Spinal cord (tissue), 10 donors: ENCODE results near the gene TUT1. TPM values are rescaled to one million over a fixed set of nuclear protein-coding genes. Genes with fewer than 3 reads are reported as not detected.
"Not testable (repeated sequence)": the region's sequence is repeated elsewhere in the genome, so short reads cannot be mapped to it uniquely, and the experiment has no call there.

Experiments used
- DNase-seq, 6 donors: peaks; one replicate each; pipeline versions ENCODE4 v3.0.0 to v3.0.0-alpha.2; 2013 to 2015; ENCODE audit warnings: low spot score in 6 of 6, low read depth in 4 of 6
- H3K27ac ChIP-seq: one replicate; pipeline ENCODE4 v1.5.1; 2013; ENCODE audit warnings: low read depth, low read length, control low read depth
- H3K27me3 ChIP-seq: one replicate; pipeline ENCODE4 v1.6.1; 2013; ENCODE audit warnings: low read length; ENCODE audit not compliant: control insufficient read depth, insufficient read depth
- H3K36me3 ChIP-seq: one replicate; pipeline ENCODE4 v1.6.1; 2013; ENCODE audit warnings: low read length; ENCODE audit not compliant: control insufficient read depth, insufficient read depth
- H3K4me1 ChIP-seq: one replicate; pipeline ENCODE4 v1.6.1; 2013; ENCODE audit warnings: low read length; ENCODE audit not compliant: control insufficient read depth, insufficient read depth
- H3K4me3 ChIP-seq: one replicate; pipeline ENCODE4 v1.5.1; 2013; ENCODE audit warnings: low read depth, low read length, control low read depth
- H3K9me3 ChIP-seq: one replicate; pipeline ENCODE4 v1.6.1; 2013; ENCODE audit warnings: low read length; ENCODE audit not compliant: control insufficient read depth, insufficient read depth
- WGBS: methylation state at CpG from one replicate; pipeline ENCODE4 v1.1.5; 2013; ENCODE audit warnings: missing lambda C conversion rate; ENCODE audit not compliant: insufficient coverage; 5-methylcytosine and 5-hydroxymethylcytosine counted together
- polyA plus RNA-seq, 2 donors: library from polyadenylated mRNA; unstranded; fragments of 120-200 nt; gene quantifications; one replicate each; pipeline ENCODE4 v1.2.1, GENCODE V29; 2013; ENCODE audit not compliant: insufficient read length in 2 of 2
- total RNA-seq, 2 donors: library from RNA; depleted of rRNA in 1 of 2; stranded (reverse); fragments of 120-200 nt in 1 of 2; fragments of >200 nt in 1 of 2; gene quantifications; one replicate each; pipeline versions ENCODE4 v1.2.3 to v1.2.4, GENCODE V29; 2013 to 2014
- donor health status: healthy.

TUT1 gene
- total and polyA plus RNA-seq, 4 donors, result 4.3 to 22.1 (median 13.7) TPM

DNA sequence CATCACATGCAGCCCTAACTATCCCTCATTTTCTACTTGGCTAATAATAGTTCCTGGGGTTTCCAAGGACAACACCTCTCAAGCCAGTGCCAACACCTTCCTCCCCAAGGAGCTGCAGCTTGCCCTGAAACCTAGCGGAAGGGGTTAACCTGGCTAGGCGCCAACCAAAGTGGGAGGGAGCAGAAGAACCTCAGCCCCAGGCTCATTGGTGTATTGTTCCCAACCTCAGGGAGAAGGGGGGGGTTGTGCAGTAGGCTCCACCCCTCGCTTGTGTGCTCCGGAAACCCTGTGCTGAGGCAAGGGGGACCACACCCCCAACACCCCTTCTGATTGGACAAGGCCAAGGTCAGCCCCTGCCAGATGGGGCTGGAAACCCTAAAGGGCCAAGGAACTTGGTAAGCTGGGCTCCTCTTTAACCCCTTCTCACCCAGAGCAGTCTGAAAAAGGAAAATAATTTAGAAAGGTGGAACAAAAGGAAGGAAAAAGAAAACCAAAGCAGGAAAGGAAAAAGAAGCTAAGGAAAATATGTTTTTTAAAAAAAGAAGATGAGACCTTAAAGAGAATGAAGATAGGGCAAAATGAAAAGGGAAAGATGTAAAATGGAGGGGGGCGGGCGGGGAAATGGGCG, 7.9 kb upstream of the TUT1 start:
- peak overlapping the region; percentile 41 for H3K27ac ChIP-seq
- 72% methylated on average over 3 of the region's 7 CpGs for WGBS
- H3K4me3 ChIP-seq, result peak overlapping the region; percentile 70
- H3K27me3 ChIP-seq, result no peaks in the 10 kb centered on the region
- H3K9me3 ChIP-seq, result no peaks in the 10 kb centered on the region
- peaks cover 29% of the 10 kb centered on the region for H3K4me1 ChIP-seq
- DNase-seq, result peak in 3 of 6 donors; percentile 70 to 96 (median 93)
- H3K36me3 ChIP-seq, result peaks cover 48% of the 10 kb centered on the region

DNA sequence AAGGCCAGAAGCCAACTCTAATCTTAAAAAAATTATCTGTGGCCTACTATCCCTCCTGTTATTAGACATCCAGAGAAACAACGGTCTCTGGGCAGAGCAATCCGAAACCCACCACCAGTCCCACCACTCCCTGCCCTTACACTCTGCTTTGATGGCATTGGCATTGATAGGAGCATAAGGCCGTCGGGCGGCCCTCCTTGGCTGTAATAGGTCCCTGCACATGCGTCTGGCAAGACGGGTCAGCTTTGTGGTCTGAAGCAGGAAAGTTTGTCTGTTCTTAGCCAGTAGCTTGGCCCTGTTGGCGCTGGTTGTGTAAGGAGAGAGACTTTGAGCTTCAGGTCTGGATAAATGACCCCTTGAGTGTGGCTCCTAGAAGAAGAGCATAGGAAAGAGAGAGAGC, 3.8 kb upstream of the TUT1 start:
- H3K9me3 ChIP-seq, result no peaks in the 10 kb centered on the region
- no peak for DNase-seq
- peaks cover 60% of the 10 kb centered on the region for H3K36me3 ChIP-seq
- H3K27me3 ChIP-seq, result no peaks in the 10 kb centered on the region
- H3K4me3 ChIP-seq, result no peak overlapping the region
- peaks cover 45% of the 10 kb centered on the region for H3K4me1 ChIP-seq
- no peak overlapping the region for H3K27ac ChIP-seq
- 90% methylated on average over 7 of the region's 8 CpGs for WGBS

DNA sequence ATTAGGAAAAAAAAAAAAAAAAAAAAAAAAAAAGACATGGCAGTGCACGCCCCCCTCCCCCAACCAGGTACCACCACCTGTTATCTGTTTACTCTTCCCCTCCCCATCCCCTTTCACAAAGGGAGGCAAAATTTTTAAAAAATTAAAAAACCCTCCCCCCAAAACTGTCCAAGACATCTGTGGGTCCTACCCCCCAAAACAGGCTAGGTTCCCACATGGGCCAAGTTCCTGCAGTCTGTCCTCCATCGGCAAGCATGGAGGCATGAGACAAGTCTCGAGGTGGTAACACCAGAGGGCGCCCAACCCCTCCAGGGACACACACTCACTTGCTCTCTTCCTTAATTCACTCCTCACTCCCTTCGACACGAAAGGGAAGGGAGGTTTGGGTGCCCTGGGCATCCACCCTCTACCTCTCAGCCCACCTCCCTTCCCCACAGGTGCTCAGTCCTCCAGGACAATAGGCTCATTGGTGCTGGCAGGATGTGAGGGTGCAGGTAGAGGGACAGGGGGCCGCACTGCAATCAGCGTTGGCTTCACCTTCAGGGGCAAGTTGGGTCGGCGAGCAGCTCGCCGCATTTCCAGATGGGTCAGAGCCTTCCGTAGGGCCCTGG, 2.2 kb upstream of the TUT1 start:
- Histone ChIP-seq H3K9me3 (no peaks in the 10 kb centered on the region), H3K27ac (peak overlapping the region; percentile 11), H3K27me3 (no peaks in the 10 kb centered on the region), H3K4me3 (no peak overlapping the region), H3K4me1 (peaks cover 33% of the 10 kb centered on the region), H3K36me3 (peaks cover 58% of the 10 kb centered on the region)
- 71% methylated on average over 9 of the region's 13 CpGs for WGBS
- DNase-seq, result peak in 2 of 6 donors; percentile 64 to 83

DNA sequence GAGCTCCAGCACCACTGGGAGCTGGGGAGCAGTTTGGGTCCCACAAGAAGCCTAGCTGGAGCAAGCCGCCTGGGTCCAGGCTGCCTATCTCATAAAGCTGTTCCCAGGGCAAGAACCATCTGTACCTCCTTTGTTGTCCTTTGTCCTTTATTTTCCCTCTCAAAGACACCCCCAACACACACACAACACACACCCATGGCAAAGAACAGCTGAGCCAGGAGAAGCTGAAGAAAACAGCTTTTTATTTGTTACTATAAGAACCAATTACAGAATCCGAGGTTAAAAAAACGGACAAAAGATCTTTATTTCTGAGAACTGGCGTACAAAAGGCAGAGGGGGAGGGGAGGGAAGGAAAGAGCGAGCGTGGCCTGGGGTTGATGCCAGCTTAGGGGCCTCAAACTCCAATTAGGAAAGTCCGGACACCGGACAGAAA, 1.7 kb upstream of the TUT1 start:
- Histone ChIP-seq H3K9me3 (no peaks in the 10 kb centered on the region), H3K36me3 (peaks cover 59% of the 10 kb centered on the region), H3K4me3 (no peak overlapping the region), H3K27me3 (no peaks in the 10 kb centered on the region), H3K27ac (peak overlapping the region; percentile 98), H3K4me1 (peaks cover 33% of the 10 kb centered on the region)
- peak in 2 of 6 donors; percentile 4 to 60 for DNase-seq
- 42% methylated on average over 5 of the region's 8 CpGs for WGBS

DNA sequence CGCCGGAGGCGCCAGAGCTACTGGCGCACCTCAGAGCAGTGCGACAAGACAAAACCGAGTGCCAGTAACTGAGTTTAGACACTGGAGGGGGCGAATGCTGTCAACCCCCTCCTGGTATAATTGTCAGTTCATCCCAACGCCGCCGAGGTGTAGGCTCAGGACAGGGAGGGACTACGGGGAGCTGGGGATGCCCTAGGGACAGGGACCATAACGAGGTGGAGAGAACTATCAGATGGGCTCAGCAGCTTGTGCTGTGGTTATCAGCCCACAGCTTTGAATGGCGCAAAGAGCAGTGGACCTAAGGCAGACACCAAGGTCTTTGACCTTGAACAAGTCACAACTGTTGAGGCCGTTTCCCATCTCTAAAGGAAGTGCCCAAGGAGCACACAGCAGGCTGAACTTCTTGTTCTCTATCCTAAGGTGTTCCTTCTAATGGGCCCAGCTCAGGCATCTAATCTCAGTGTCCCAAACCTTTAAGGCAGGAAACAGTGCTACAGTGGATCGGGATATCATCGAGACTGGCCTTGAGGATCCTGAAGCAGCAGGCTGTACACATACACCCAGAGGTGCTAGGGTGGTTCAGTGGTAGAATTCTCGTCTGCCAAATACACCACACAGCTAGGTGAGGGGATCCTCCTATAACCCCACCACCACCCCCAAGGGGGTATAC, 958 bp upstream of the TUT1 start:
- no peaks in the 10 kb centered on the region for H3K9me3 ChIP-seq
- WGBS, result 4% methylated on average over 14 of the region's 17 CpGs
- peaks cover 54% of the 10 kb centered on the region for H3K36me3 ChIP-seq
- H3K4me1 ChIP-seq, result peaks cover 33% of the 10 kb centered on the region
- DNase-seq, result no peak
- H3K4me3 ChIP-seq, result peak overlapping the region; percentile 97
- H3K27ac ChIP-seq, result peak overlapping the region; percentile 98
- H3K27me3 ChIP-seq, result no peaks in the 10 kb centered on the region

DNA sequence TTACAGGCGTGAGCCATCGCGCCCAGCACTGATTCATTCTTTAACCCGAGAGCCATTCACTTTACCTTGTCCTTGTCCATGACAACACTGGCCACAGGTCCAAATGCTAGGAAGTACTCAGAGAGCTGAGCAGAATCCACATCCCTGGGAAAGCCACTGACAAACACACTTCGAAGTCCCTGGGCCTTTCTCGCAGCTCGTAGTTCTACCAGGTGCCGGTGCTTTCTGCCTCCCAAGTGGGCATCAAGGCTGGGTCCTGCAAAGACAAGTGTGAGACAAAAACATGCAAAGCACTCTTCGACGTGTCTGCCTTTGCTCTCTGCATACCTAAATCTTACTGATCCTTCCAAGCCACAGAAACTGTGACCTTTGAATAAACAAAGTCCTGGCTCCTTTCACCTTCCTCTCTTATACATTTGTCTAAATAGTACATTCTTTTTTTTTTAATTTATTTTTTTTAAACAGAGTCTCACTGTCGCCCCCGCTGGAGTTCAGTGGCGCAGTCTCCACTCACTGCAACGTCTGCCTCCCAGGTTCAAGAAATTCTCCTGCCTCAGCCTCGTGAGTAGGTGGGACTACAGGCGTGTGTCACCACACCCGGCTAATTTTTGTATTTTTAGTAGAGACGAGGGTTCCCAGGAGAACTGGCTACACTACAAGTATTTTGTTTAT, 2.2 kb downstream of the TUT1 start:
- Histone ChIP-seq H3K36me3 (peaks cover 53% of the 10 kb centered on the region), H3K9me3 (no peaks in the 10 kb centered on the region), H3K4me1 (peaks cover 32% of the 10 kb centered on the region), H3K27me3 (no peaks in the 10 kb centered on the region), H3K27ac (no peak overlapping the region), H3K4me3 (no peak overlapping the region)
- WGBS, result 82% methylated on average over 14 of the region's 18 CpGs
- DNase-seq, result peak in 1 of 6 donors; percentile 14

DNA sequence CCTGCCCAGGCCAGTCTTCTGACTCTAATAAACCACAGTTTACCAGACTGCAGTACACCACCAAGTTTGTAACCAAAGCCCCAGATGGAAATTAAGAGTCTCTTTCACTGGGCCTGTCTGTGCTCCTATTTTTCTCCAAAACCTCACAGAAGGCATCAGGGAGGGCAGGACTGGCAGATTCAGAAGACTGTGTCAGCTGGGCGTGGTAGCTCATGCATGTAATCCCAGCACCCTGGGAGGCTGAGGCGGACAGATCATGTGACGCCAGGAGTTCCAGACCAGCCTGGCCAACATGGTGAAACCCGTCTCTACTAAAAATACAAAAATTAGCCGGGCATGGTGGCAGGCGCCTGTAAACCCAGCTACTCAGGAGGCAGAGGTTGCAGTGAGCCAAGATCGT, 6.0 kb downstream of the TUT1 start:
- 100% methylated on average over 4 of the region's 7 CpGs for WGBS
- peaks cover 67% of the 10 kb centered on the region for H3K36me3 ChIP-seq

DNA sequence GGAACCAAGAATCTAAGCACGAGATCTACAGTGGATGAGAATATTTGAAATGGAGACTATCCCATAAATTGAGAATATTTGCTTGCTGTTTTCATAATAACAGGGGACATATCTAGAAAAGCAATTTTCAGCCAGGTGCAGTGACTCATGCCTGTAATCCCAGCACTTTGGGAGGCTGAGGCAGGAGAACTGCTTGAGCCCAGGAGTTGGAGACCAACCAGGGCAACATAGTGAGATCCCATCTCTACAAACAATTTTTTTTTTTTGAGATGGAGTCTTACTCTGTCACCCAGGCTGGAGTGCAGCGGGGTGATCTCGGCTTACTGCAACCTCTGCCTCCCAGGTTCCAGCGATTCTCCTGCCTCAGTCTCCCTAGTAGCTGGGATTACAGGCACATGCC, 9.6 kb downstream of the TUT1 start:
- not testable (repeated sequence) for H3K9me3 ChIP-seq, H3K27me3 ChIP-seq, H3K4me3 ChIP-seq, DNase-seq, H3K27ac ChIP-seq, H3K4me1 ChIP-seq
- WGBS, result 100% methylated on average over 3 of the region's 4 CpGs
- peaks cover 82% of the 10 kb centered on the region for H3K36me3 ChIP-seq

More for the DNA sequence above, 6.0 kb downstream of the TUT1 start:
- H3K27me3 ChIP-seq, DNase-seq, H3K4me1 ChIP-seq, H3K9me3 ChIP-seq, H3K27ac ChIP-seq, H3K4me3 ChIP-seq: not testable (repeated sequence)

DNA sequence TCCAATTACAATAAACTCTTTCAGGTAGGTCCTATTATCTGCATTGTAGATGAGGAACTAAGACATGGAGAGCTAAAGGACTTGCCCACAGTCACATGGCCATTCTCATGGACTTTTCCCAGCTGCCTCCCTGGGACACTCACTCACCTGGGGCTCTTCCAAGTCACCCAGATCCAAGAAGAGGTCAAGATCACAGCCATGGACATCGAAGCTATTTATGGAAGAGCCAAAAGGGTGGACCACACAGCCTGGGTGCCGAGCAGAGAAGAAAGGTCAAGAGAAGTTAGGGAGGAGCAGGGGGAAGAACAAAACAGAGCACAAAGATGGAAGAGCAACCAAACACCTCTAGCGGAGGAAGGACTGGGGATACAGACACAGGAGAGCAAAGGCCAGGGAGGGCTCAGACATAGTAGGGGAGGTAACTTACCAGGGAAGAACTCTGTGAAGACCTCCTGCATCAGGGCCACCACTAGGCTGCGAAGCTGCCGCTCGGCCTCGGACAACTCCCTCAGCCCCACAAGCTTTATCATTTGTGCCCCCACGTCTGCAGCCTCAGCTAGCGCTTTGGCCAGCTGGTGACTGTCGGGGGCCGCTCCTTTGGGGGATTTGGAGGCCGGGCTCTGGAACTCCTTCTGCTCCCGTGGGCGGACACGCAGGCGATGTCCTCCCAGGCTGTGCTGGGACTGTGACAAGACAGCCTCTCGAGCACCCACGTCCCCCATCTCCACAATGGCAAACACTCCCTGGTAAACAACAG, 10.2 kb downstream of the TUT1 start:
- WGBS, result 97% methylated on average over 11 of the region's 18 CpGs
- H3K4me1 ChIP-seq, result no peaks in the 10 kb centered on the region
- H3K27ac ChIP-seq, result no peak overlapping the region
- H3K4me3 ChIP-seq, result no peak overlapping the region
- no peaks in the 10 kb centered on the region for H3K27me3 ChIP-seq
- peaks cover 82% of the 10 kb centered on the region for H3K36me3 ChIP-seq
- H3K9me3 ChIP-seq, result no peaks in the 10 kb centered on the region
- no peak for DNase-seq
